Head of caudate nucleus (tissue), 42 donors: ENCODE results near the gene WRAP73.

Experiments used
- DNase-seq, 42 donors: peaks; one replicate each; pipeline versions ENCODE4 v3.0.0 to v3.0.0-alpha.2; 2020 to 2021; ENCODE audit warnings: mixed read lengths in 7 of 42
- intact Hi-C: fragments of 100-400 bp; cut with DNase I; formaldehyde crosslinking; loops from one replicate; pipeline ENCODE4 v1.15.0; 2022

WRAP73 gene

DNA sequence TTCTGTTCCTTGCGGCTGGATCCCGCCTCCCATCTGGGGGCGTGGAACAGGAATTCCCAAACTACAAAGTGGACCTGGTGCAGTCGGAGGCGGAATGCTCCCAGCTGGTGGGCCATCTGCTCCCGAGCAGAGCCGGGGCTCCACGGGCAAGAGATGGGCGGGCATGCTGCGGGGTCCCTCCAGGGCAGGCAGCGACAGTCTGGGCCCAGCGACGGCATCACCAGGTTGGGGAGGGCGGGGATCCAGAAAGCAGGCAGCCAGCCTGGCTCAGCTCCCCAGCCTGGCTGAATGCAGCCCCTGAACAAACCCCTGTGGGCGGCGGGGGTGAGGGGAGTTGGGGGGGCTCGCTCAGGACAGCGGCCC is 42.2 kb downstream of the WRAP73 start:
- intact Hi-C loops = no loop called here
- DNase-seq = no peak

DNA sequence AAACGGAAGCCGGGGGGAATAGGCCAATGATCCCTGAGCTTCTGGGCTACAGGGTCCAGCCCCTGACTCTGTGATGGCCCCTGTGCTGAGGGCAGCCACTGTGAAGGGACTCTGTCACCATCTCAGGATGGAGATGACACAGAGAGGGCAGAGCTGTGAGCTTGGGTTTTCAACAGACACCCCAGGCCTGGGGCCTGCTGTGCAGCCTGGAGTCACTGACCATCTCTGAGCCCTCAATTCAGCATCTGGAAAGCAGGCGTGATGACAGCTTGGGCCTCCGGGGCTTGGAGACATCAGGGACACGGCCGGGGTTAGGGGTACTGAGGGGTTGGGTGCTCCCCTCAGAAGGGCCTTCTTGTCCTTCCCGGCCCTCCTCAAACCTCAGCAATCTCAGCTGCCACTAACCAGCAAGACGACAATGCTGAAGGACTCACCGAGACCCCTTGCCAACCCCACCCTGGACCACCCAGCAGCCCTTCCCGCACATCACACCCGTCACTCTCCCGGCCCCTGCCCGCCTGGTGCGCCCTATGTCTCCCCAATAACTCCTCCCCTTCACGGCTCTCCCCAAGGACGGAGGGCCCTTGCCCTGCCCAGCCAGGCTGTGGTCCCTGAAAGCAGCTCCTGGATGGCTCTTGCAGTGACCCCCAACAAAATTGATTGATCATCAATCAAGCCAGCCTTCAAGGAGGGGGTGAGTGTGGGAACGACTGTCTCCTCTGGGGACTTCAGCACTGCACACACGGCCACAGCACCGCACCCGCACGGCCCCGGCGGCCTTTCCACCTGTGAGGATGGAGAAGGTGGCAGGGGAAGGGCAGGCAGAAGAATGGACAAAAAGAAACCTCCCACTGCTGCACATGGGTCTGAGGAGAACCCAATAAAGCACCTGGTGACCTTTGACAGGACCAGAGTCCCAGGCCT is 42.9 kb downstream of the WRAP73 start:
- intact Hi-C loops = no loop called here
- no peak for DNase-seq

DNA sequence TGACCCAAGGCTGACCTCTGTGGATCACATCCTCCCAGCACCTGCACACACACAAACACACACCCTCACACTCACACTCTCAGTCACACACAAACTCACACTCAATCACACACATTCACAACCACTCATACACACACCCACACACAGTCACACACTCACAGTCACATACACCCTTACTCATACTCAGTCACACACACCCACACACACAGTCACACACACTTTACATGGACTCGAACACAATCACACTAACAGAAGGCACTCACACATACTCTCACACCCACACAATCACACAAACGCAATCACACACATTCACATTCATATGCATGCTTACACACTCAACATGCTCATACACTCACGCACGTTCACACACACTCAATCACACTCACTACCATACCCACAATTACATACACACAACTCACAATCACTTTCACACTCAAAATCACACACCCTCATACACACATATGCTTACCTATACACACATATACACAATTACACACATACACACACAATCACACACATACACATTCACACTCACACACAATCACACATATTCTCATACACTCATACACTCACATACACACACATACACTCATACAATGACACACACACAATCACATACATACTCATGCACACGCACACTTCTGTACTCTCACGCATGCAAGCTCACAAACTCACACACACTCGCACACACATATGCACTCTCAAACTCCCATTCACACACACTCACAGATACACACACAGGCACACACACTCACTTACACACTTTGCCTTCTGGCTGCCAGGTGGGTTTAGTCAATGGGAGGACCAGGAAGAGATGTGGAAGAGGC is 44.7 kb downstream of the WRAP73 start:
- intact Hi-C loops = no loop called here
- DNase-seq = no peak

DNA sequence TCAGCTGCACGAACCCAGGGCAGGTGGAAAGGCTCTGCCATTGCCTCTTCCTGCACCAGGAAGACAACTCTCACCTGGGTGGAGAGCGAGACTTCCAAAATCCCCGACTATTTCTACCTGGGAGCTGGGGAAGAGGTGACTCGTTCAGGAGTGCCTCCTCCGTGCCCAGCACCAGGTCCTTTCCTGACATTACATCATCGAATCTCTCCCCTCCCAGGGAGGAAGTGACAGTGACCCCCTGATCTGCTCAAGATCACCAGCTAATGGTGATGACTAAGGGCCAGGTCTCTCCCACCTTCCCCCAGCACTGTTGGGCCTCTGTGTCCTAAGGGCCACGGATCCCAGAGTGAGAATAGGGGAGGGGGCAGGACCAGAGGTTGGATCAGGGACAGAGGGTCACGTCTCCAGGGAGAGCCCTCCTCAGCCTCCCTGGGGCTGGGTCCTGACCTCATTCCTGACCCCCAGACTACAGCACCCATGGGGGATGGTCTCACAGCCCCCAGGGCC is 45.4 kb downstream of the WRAP73 start:
- intact Hi-C loops = no loop called here
- no peak for DNase-seq

DNA sequence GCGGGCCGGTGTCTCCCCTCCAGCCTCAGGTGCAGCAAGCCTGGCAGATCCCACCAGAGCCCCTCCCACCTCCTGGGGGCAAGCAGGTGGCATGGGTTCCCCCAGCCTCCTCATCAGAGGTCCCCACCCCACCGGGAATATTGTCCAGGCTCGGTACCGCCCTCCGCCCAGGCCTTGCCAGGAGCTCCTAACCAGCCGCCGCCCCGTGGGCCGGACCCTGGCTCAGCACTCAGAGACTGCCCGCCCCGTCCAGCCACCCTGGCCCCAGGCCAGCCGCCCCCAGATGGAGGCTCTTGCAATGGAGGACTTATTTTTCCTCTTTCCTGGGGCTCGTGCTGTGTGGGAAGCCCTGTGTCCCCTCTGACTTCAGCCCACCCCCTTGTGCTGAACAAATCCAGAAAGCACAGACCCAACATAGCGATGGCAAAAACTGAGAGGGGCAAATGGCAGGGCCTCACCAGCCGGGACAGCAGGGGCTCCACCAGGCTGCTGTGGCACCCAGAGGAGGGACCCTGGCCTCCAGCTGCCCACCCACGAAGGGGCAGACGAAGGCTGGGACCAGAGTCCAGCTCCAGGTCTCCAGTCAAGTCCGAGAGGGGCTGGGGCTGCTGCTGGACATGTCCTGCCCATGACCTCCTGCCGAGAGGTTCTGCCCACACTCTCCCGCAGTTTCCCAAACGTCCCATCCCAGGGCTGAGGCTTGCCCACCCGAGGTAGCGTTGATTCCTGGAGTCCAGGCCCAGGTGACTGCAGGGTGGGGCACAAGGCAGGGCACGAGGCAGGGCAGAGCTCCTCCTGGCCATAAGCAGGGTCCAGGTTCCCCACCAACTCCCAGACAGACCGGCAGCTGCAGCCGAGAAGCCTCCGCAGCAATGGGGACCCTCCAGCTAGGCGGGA is 46.1 kb downstream of the WRAP73 start:
- DNase-seq = no peak
- intact Hi-C loops = no loop called here

DNA sequence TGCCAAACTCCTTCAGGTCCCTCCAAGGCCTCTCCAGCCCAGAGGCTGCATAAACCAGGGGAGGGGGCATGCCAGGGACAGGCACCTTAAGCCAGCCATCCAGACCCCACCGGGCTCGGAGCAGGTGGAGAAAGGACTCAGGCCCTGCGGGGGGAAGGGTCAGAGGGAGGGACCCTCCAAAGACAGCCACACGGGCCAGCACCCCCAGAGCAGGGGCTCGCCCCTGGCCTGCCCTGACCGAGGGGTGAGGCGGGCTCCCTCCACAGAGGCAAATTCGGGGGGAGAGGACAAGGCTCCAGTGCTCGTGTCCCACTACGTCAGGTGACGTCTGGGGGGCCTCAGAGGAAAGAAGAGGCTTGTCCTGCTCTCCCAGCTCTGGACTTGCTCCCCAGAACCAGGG is 46.7 kb downstream of the WRAP73 start:
- intact Hi-C loops = no loop called here
- DNase-seq = no peak

DNA sequence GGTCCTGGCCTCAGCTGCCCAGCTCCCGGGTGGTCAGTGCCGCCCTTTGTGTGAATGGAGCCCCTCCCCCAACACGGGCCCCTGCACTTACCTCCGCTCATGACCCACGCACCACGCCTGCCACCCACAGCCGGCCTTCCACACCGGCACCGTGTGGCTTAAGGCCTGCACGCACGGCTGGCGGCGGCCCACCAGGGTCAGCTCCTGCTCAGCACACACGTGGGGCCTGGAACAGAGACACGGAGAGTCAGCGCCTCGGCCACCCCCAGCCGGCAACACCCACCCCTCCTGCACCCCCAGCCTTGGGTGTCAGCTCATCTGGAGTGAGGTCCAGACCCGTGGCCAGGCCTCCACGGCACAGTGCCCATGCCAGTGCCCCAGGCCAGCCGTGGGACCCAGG is 47.5 kb downstream of the WRAP73 start:
- intact Hi-C loops = no loop called here
- DNase-seq = no peak

DNA sequence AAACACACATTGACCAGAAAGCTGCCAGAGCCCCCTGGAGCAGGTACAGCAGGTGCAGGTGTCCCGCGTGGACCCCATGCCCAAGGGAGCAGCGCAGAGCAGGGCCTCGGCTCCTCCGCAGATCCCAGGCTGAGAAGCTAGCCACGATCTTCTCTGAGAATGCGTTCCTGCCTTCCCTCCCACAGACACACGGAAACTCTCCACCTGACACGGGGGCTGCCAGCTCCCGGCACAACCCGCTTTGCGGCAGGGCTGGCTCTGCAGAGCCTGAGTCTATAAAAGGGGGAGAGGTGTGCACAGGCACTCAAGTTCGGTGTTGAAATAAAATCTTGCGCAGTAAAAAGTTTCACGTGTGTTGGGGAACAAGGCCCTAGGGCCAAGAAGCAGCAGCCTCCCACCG is 48.2 kb downstream of the WRAP73 start:
- peak in 24 of 42 donors; percentile 30 to 82 (median 70) for DNase-seq
- intact Hi-C loops = no loop called here

DNA sequence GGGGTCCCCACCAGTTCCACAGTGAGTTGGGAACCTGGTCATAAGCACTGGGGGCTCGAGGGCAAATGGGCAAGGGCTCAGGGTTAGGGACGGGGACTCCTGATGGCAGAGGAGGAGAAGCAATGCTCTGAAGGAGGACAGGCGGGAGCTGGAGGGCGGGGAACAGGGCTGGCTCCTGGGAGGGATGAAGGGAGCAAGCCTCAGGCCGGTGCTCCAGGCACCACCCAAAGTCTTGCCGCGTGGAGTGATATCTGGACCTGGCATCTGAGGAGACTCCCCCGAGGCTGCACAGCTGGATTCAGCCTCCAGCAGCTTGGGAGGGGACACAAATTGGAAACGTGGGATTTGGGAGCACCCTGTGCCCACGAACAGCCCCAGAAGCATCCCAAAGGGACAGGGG is 49.5 kb downstream of the WRAP73 start:
- intact Hi-C loops = no loop called here
- no peak for DNase-seq

DNA sequence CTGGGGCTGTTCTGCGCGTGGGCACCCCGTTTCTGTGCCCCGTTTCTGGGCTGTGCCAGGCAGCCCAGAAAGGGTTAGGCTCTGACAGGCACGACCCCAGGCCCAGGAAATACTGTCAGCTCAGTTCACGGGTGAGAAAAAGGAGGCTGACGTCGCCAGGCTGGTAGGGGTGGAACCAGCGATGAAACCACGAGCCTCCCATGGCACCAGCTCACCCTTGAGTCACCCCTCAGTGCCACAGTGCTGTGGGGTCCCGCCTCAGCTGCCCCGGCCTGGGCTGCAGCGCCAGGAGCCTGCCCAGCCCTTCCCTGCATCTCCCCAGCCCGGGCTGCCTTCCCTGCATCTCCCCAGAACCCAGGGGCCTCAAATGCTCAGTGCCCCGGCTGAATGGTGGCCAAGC is 50.1 kb downstream of the WRAP73 start:
- intact Hi-C loops = no loop called here
- DNase-seq = no peak

DNA sequence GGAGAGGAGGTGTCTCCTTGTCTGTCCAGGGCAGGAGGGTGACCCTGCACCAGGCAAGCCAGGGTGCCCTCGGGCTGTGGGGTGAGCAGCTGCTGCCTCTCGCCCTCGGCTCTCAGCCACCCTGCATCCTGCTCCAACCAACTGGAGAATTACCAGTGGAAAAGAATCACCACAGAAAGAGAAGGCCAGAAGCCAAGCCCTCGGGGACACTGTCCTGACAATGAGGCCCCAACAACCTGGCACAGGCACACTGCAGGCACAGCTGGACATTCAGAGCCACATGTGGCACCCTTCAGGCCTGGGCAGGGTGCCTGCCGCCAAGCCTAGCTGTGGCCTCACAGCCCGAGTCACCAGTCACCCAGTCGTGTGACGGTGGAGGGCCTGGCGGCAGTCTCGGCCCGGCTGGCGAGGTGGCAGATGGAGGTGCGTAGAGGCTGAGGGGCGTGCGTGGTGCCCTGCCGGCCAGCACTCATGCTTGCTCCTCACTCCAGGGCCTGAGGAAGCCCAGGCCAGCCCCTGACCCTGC is 50.6 kb downstream of the WRAP73 start:
- intact Hi-C loops = no loop called here
- DNase-seq = peak in 7 of 42 donors; percentile 21 to 81 (median 37)

DNA sequence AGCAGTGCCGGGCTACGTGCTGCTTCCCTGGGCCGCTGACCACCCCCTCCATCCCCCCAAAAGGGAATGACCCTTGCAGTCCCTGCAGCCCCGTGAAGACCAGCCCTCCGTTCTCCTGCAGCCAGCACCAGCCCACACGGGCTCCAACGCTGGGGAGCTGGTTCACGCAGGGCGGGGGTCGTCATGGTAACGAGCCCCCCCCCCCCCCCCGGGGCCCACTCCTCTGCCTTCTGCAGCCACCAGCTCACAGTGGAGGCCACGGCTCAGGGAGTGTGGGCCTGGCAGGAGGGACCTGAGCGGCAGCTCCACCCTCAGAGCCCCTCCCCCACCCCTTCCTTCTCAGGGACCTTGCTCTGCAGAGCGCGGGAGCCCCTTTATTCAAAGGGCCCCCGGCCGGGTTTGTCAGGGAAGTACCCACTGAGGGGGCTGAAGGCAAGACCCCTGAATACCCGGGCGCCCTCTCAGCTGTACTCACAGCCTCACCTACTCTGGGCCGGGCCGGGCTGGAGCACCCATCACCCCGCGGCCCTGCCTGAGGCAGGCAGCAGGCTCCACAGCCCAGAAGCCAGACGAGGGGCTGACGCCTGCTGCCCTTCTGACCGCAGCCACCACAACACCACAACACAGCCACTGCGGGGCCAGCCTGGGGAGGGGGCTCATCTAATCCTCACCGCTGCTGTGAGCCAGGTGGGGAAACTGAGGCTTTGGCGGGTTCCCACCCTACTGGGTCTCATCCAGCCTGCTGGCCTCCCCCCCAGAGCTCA is 51.2 kb downstream of the WRAP73 start:
- intact Hi-C loops = no loop called here
- no peak for DNase-seq

DNA sequence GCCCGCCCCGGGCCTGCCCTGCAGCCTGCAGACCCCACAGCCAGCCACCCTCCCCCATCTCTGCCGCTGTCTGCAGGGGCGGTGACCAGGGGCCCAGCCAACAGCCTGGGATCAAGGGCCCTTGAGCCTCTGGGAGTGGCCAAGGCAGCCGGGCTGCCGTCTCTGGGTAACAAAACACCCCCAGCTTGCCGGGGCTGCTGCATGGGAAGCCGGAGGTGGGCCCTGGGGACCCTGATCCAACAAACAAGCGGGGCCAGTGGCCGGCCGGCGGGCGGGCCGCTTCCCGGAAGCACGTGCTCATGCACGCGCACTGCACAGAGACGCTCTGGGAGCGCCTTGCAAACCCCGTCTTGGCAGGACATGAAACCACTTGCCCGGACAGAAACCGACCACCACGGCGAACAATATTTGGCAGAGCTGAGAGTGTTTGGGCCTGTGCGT is 51.8 kb downstream of the WRAP73 start:
- intact Hi-C loops = no loop called here
- peak in 3 of 42 donors; percentile 19 to 49 (median 42) for DNase-seq

DNA sequence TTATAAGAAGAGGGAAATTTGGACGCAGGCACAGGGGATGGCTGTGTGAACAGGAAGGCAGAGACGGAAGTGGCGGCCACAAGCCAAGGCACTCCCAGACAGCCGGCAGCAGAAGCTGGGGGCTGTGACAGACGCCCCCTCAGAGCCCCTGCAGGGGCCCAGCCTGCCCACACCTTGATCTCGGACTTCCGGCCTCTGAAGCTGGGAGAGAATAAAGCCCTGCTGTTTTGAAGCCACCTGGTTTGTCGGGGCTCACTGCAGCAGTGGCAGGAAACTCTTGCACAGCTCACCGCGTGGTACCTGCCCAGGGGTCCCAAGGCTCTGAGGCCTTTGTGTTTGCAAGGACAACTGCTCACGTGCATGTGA is 52.3 kb downstream of the WRAP73 start:
- DNase-seq = no peak
- intact Hi-C loops = no loop called here

DNA sequence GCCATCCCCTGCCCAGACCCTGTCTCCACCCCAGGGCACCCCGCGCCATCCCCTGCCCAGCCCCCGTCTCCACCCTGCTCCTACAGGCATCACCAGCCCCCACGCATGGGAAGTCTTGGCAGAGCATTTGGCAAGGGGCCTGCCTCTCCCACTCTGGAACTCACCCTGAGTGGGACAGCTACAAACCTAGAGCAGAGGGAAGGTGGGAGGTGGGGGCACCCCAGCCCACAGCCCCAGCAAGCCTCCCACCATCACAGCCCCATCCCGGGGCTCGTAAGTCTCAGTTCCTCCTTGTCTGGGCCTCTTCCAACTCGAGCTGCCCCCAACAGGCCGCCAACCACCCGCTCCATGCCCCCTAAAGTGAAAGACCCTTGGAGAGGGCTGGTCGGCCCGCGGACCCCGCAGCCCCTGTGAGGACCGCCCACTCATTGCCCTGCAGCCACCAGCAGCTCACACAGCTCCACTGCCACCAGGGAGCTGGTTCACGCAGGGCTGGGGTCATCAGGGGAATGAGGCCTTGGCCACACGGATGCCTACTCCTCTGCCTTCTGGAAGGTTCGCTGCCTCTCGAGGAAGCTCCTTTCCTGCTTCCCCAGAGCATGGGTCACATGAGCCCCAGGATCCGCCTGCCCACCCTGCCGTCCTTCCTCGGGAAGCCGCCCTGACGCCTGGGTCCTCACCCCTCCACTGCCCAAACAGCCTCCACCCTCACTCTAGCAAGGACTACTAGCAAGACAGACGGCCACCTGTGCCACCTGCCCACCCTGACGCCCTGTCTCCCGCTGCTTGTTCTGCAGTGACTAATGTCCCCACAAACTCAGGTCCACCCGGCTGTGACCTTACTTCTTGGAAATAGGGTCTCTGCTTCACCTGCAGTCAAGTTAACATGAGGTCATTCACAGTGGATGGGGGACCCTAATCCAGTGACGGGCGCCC is 53.0 kb downstream of the WRAP73 start:
- DNase-seq = no peak
- intact Hi-C loops = no loop called here

DNA sequence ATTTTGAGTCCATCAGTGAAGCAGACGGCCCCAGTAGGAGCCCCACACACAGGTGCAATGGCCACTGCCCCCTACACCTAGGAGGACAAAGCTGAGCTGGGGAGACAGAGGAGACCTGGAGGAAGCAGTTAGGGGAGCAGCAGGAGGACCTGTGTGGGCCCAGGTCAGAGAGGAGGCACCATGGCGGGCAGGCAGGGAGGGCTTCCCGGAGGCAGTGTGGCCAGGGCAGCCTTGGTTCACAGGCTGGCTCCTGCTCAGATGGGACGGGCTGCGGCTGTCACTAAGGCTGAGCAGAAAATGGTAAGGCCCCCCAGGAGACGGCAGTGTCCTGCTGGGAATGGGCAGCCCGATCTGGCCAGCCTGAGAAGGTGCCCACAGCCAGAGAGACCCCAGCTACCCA is 54.0 kb downstream of the WRAP73 start:
- DNase-seq = no peak
- intact Hi-C loops = no loop called here

DNA sequence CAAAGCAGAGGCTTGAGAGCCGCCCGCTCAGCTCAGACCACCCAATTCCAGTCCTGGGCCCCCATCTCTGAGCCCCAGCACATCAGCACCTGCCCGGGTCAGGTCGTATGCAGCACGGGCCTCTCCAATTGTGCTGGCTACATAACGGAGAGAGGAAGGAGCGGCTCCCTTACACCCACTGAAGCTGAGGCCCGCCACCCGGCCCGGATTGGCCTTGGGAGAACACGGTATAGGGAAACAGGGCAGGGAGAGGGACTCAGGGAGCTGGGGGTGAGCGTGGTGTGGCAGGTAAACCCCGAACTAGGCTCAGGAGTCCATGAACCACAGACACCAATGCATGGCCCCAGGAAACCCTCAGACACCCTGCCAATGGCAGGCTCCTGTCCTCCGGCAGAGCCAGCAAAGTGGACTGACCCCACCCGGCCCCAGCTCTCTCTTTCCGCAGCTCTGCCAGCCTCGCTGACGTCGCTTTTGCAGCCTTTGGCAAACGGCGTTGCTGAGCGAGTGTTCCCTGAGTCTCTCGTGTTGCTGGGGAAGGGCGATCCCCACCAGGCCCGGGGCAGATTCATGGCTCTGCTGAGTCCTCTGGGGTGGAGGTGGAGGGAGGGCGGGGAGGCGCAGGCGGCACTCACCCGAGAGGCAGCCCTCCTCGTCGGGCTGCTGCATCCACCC is 55.1 kb downstream of the WRAP73 start:
- peak in 2 of 42 donors; percentile 27 to 39 for DNase-seq
- intact Hi-C loops = no loop called here
